Fibroblast of skin of back (primary cell): ENCODE data around the gene HSPA4L.

Source experiments
- DNase-seq: peaks from one replicate; pipeline ENCODE4 v3.0.0-alpha.2; 2013

HSPA4L gene

DNA sequence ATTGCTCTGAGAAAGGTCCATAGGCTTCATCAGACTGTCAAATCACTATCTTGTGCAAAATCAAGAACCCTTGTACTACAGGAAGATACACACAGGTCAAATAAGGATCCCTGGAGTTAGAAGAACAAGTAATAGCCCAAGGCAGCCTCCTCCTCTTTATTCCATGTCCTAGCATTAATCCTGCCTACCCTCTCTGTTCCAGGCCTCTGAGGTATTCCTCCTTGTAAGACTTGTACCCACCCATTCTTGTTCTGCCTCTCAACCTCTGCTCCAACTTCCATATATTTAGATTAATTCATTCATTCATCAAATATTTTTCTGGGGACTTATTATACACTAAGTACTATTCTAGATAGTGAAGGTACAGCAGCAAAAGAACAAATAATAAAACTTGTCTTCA is 88.2 kb downstream of the HSPA4L start:
- no peak for DNase-seq

DNA sequence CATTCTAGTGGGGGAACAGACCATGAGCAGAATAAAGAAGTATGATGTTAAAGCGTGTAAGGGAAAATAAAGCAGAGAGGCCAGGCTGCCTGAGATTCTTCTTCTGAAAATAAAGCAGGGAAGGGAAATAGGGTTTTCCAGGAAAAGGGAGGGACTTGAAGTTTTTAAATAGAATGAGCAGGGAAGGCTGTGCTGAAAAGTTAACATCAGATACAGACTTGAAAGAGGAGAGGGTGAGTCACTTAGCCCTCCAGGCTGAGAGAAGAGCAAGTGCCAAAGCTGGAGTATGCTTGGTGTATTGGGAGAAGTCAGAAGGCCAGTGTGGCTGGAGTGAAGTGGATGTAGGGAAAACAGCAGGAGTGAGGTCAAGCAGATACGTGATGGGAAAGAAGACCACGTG is 88.6 kb downstream of the HSPA4L start:
- peak; percentile 77 for DNase-seq

GRCh38 chr4:127875791-127876190 is 93.7 kb downstream of the HSPA4L start:
- no peak for DNase-seq

GRCh38 chr4:127880763-127881562 is 98.8 kb downstream of the HSPA4L start, which contains the start of gene PLK4:
TSS of gene PLK4 (plus strand) at chr4:127880893. CDS start at chr4:127881135, 242 bp downstream.
- DNase-seq = peak; percentile 95

- DNase-seq = no peak
Observed at GRCh38 chr4:127881563-127881864, 99.4 kb downstream of the HSPA4L start.

- DNase-seq = no peak
Observed at GRCh38 chr4:127888559-127888958, 106.4 kb downstream of the HSPA4L start.

DNA sequence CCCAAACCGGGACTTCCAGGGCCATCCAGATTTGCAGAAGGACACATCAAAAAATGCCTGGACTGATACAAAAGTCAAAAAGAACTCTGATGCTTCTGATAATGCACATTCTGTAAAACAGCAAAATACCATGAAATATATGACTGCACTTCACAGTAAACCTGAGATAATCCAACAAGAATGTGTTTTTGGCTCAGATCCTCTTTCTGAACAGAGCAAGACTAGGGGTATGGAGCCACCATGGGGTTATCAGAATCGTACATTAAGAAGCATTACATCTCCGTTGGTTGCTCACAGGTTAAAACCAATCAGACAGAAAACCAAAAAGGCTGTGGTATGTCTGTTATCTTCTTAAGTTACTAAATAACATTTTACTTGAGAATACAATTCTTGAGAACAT is 107.8 kb downstream of the HSPA4L start:
- no peak for DNase-seq
